ENCODE results near the gene NDFIP1. TPM values are rescaled to one million over a fixed set of nuclear protein-coding genes. Genes with fewer than 3 reads are reported as not detected.

NDFIP1 gene
- total and polyA plus RNA-seq, 2 of the 8 experiments (the other 6 are each of a cell fraction or from before 2014, with no cell fraction given): 8.8 to 27.1 TPM

DNA sequence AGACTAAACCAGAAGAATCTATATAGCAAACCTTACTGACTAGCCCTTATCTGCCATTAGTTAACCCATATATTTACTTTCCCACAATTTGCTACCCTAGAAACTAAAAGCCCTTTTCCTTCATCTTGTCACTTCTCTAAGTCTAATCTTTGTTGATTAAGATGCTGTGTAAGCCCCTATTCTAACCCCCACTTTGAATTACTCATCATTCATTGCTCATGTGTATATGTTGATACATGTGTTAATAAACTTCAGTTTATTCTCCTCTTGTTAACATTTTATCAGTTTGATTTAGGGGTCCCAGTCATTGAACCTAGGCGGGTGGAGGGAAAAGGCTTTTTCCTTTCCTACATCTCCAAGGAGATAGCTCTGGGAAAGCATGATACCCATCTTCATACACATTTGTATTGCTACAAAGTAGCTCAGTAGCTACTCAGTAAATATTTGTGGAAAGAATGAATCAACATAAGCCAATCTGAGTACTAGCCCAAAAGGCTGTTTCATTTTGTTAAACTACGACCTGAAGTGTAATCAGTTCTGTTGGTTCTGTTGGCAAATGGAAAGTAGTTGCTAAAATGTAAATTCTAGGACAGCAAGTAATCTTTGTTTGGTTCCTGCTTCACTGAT is 35.1 kb upstream of the NDFIP1 start (continued):
- TF ChIP-seq, protein P1, sequence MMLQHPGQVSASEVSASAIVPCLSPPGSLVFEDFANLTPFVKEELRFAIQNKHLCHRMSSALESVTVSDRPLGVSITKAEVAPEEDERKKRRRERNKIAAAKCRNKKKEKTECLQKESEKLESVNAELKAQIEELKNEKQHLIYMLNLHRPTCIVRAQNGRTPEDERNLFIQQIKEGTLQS (IDR thresholded peaks at IDR 0.05; ENCODE audit: insufficient read depth, low read depth, low read length): no peak
- TF ChIP-seq SAP30 (IDR thresholded peaks at IDR 0.05; ENCODE audit: insufficient read depth, insufficient replicate concordance, low read length): no peak
- no peak for TF ChIP-seq YY1 (IDR thresholded peaks at IDR 0.05; ENCODE audit: low read depth, low read length)
- no peak for TF ChIP-seq CHD1 (IDR thresholded peaks at IDR 0.05; ENCODE audit: low read depth, low read length)
- no peak for TF ChIP-seq HDAC2 (IDR thresholded peaks at IDR 0.05; ENCODE audit: borderline replicate concordance in 1 of 2, low read depth in 2 of 2, low read length in 2 of 2)
